Measurements from ENCODE around the gene LRRTM2. TPM values are rescaled to one million over a fixed set of nuclear protein-coding genes. Genes with fewer than 3 reads are reported as not detected.

Gene LRRTM2
- total and polyA plus RNA-seq, 2 donors = 0.23 to 0.57 TPM

GRCh38 chr5:138890644-138891043 is 15.5 kb upstream of the LRRTM2 start:
- Histone ChIP-seq H3K27me3 (ENCODE audit: control insufficient read depth in 2 of 2, insufficient read depth in 1 of 2, low read length in 1 of 2) (no peaks in the 10 kb centered on the region), H3K9me3 (ENCODE audit: control insufficient read depth in 2 of 2, insufficient read depth in 1 of 2, low read length in 1 of 2) (no peaks in the 10 kb centered on the region), H3K27ac (ENCODE audit: low read depth in 1 of 2, low read length in 1 of 2) (no peak overlapping the region), H3K4me1 (ENCODE audit: control insufficient read depth in 2 of 2, insufficient read depth in 2 of 2, low read length in 2 of 2) (no peaks in the 10 kb centered on the region), H3K36me3 (ENCODE audit: control insufficient read depth in 2 of 2, insufficient read depth in 2 of 2, low read length in 1 of 2) (peaks cover 0 to 3% of the 10 kb centered on the region in 2 donors), H3K4me3 (ENCODE audit: low read length in 2 of 2) (no peak overlapping the region)
- no peak for DNase-seq (ENCODE audit: low read depth in 6 of 9, low spot score in 9 of 9)

- Histone ChIP-seq H3K27me3 (ENCODE audit: control insufficient read depth in 2 of 2, insufficient read depth in 1 of 2, low read length in 1 of 2) (no peaks in the 10 kb centered on the region), H3K27ac (ENCODE audit: low read depth in 1 of 2, low read length in 1 of 2) (no peak overlapping the region), H3K36me3 (ENCODE audit: control insufficient read depth in 2 of 2, insufficient read depth in 2 of 2, low read length in 1 of 2) (peaks cover 0 to 3% of the 10 kb centered on the region in 2 donors), H3K9me3 (ENCODE audit: control insufficient read depth in 2 of 2, insufficient read depth in 1 of 2, low read length in 1 of 2) (no peaks in the 10 kb centered on the region), H3K4me3 (ENCODE audit: low read length in 2 of 2) (no peak overlapping the region), H3K4me1 (ENCODE audit: control insufficient read depth in 2 of 2, insufficient read depth in 2 of 2, low read length in 2 of 2) (no peaks in the 10 kb centered on the region)
- DNase-seq (ENCODE audit: low read depth in 6 of 9, low spot score in 9 of 9) = no peak
Measured at GRCh38 chr5:138889994-138890393, 14.9 kb upstream of the LRRTM2 start.

- Histone ChIP-seq H3K27ac (ENCODE audit: low read depth in 1 of 2, low read length in 1 of 2) (no peak overlapping the region), H3K4me3 (ENCODE audit: low read length in 2 of 2) (no peak overlapping the region), H3K9me3 (ENCODE audit: control insufficient read depth in 2 of 2, insufficient read depth in 1 of 2, low read length in 1 of 2) (no peaks in the 10 kb centered on the region), H3K27me3 (ENCODE audit: control insufficient read depth in 2 of 2, insufficient read depth in 1 of 2, low read length in 1 of 2) (no peaks in the 10 kb centered on the region), H3K36me3 (ENCODE audit: control insufficient read depth in 2 of 2, insufficient read depth in 2 of 2, low read length in 1 of 2) (peaks cover 0 to 3% of the 10 kb centered on the region in 2 donors), H3K4me1 (ENCODE audit: control insufficient read depth in 2 of 2, insufficient read depth in 2 of 2, low read length in 2 of 2) (no peaks in the 10 kb centered on the region)
- no peak for DNase-seq (ENCODE audit: low read depth in 6 of 9, low spot score in 9 of 9)
Measured at GRCh38 chr5:138884554-138884953, 9.4 kb upstream of the LRRTM2 start.

- H3K27me3 ChIP-seq (ENCODE audit: control insufficient read depth in 2 of 2, insufficient read depth in 1 of 2, low read length in 1 of 2) = no peaks in the 10 kb centered on the region
- no peaks in the 10 kb centered on the region for H3K9me3 ChIP-seq (ENCODE audit: control insufficient read depth in 2 of 2, insufficient read depth in 1 of 2, low read length in 1 of 2)
- H3K4me3 ChIP-seq (ENCODE audit: low read length in 2 of 2) = no peak overlapping the region
- H3K27ac ChIP-seq (ENCODE audit: low read depth in 1 of 2, low read length in 1 of 2) = no peak overlapping the region
- H3K36me3 ChIP-seq (ENCODE audit: control insufficient read depth in 2 of 2, insufficient read depth in 2 of 2, low read length in 1 of 2) = peaks cover 0 to 2% of the 10 kb centered on the region in 2 donors
- 95% methylated on average over 1 of the region's 1 CpG for WGBS
- DNase-seq (ENCODE audit: low read depth in 6 of 9, low spot score in 9 of 9) = no peak
- no peaks in the 10 kb centered on the region for H3K4me1 ChIP-seq (ENCODE audit: control insufficient read depth in 2 of 2, insufficient read depth in 2 of 2, low read length in 2 of 2)
Measured at GRCh38 chr5:138884094-138884493, 9.0 kb upstream of the LRRTM2 start.

- Histone ChIP-seq H3K27ac (ENCODE audit: low read depth in 1 of 2, low read length in 1 of 2) (no peak overlapping the region), H3K9me3 (ENCODE audit: control insufficient read depth in 2 of 2, insufficient read depth in 1 of 2, low read length in 1 of 2) (no peaks in the 10 kb centered on the region)
Measured at GRCh38 chr5:138883211-138883610, 8.1 kb upstream of the LRRTM2 start.

GRCh38 chr5:138878437-138879235 is 3.5 kb upstream of the LRRTM2 start:
- no peak overlapping the region for H3K27ac ChIP-seq (ENCODE audit: low read depth in 1 of 2, low read length in 1 of 2)
- DNase-seq (ENCODE audit: low read depth in 6 of 9, low spot score in 9 of 9) = no peak
- 95% methylated on average over 7 of the region's 7 CpGs for WGBS
- no peaks in the 10 kb centered on the region for H3K4me1 ChIP-seq (ENCODE audit: control insufficient read depth in 2 of 2, insufficient read depth in 2 of 2, low read length in 2 of 2)
- no peak overlapping the region for H3K4me3 ChIP-seq (ENCODE audit: low read length in 2 of 2)
- H3K36me3 ChIP-seq (ENCODE audit: control insufficient read depth in 2 of 2, insufficient read depth in 2 of 2, low read length in 1 of 2) = no peaks in the 10 kb centered on the region
- no peaks in the 10 kb centered on the region for H3K9me3 ChIP-seq (ENCODE audit: control insufficient read depth in 2 of 2, insufficient read depth in 1 of 2, low read length in 1 of 2)
- no peaks in the 10 kb centered on the region for H3K27me3 ChIP-seq (ENCODE audit: control insufficient read depth in 2 of 2, insufficient read depth in 1 of 2, low read length in 1 of 2)

More at GRCh38 chr5:138883211-138883610, 8.1 kb upstream of the LRRTM2 start:
- H3K4me1 ChIP-seq (ENCODE audit: control insufficient read depth in 2 of 2, insufficient read depth in 2 of 2, low read length in 2 of 2) = no peaks in the 10 kb centered on the region
- no peaks in the 10 kb centered on the region for H3K27me3 ChIP-seq (ENCODE audit: control insufficient read depth in 2 of 2, insufficient read depth in 1 of 2, low read length in 1 of 2)
- H3K4me3 ChIP-seq (ENCODE audit: low read length in 2 of 2) = no peak overlapping the region
- H3K36me3 ChIP-seq (ENCODE audit: control insufficient read depth in 2 of 2, insufficient read depth in 2 of 2, low read length in 1 of 2) = no peaks in the 10 kb centered on the region
- DNase-seq (ENCODE audit: low read depth in 6 of 9, low spot score in 9 of 9) = no peak

- H3K27me3 ChIP-seq (ENCODE audit: control insufficient read depth in 2 of 2, insufficient read depth in 1 of 2, low read length in 1 of 2) = no peaks in the 10 kb centered on the region
- H3K27ac ChIP-seq (ENCODE audit: low read depth in 1 of 2, low read length in 1 of 2) = no peak overlapping the region
- no peaks in the 10 kb centered on the region for H3K36me3 ChIP-seq (ENCODE audit: control insufficient read depth in 2 of 2, insufficient read depth in 2 of 2, low read length in 1 of 2)
- no peaks in the 10 kb centered on the region for H3K4me1 ChIP-seq (ENCODE audit: control insufficient read depth in 2 of 2, insufficient read depth in 2 of 2, low read length in 2 of 2)
- no peak for DNase-seq (ENCODE audit: low read depth in 6 of 9, low spot score in 9 of 9)
- no peaks in the 10 kb centered on the region for H3K9me3 ChIP-seq (ENCODE audit: control insufficient read depth in 2 of 2, insufficient read depth in 1 of 2, low read length in 1 of 2)
- H3K4me3 ChIP-seq (ENCODE audit: low read length in 2 of 2) = no peak overlapping the region
- 96% methylated on average over 4 of the region's 4 CpGs for WGBS
Measured at GRCh38 chr5:138876811-138877210, 1.7 kb upstream of the LRRTM2 start.

- H3K4me1 ChIP-seq (ENCODE audit: control insufficient read depth in 2 of 2, insufficient read depth in 2 of 2, low read length in 2 of 2) = peaks cover 0 to 3% of the 10 kb centered on the region in 2 donors
Measured at GRCh38 chr5:138875946-138876345, 811 bp upstream of the LRRTM2 start.

GRCh38 chr5:138875552-138875875 is 379 bp upstream of the LRRTM2 start:
- Histone ChIP-seq H3K4me3 (ENCODE audit: low read length in 2 of 2) (no peak overlapping the region), H3K9me3 (ENCODE audit: control insufficient read depth in 2 of 2, insufficient read depth in 1 of 2, low read length in 1 of 2) (no peaks in the 10 kb centered on the region), H3K4me1 (ENCODE audit: control insufficient read depth in 2 of 2, insufficient read depth in 2 of 2, low read length in 2 of 2) (peaks cover 0 to 3% of the 10 kb centered on the region in 2 donors), H3K27me3 (ENCODE audit: control insufficient read depth in 2 of 2, insufficient read depth in 1 of 2, low read length in 1 of 2) (no peaks in the 10 kb centered on the region), H3K36me3 (ENCODE audit: control insufficient read depth in 2 of 2, insufficient read depth in 2 of 2, low read length in 1 of 2) (no peaks in the 10 kb centered on the region), H3K27ac (ENCODE audit: low read depth in 1 of 2, low read length in 1 of 2) (no peak overlapping the region)
- 89% methylated on average over 2 of the region's 2 CpGs for WGBS
- DNase-seq (ENCODE audit: low read depth in 6 of 9, low spot score in 9 of 9) = no peak

More at GRCh38 chr5:138875946-138876345, 811 bp upstream of the LRRTM2 start:
- no peaks in the 10 kb centered on the region for H3K27me3 ChIP-seq (ENCODE audit: control insufficient read depth in 2 of 2, insufficient read depth in 1 of 2, low read length in 1 of 2)
- no peak overlapping the region for H3K27ac ChIP-seq (ENCODE audit: low read depth in 1 of 2, low read length in 1 of 2)
- no peaks in the 10 kb centered on the region for H3K9me3 ChIP-seq (ENCODE audit: control insufficient read depth in 2 of 2, insufficient read depth in 1 of 2, low read length in 1 of 2)
- 96% methylated on average over 3 of the region's 3 CpGs for WGBS
- no peak overlapping the region for H3K4me3 ChIP-seq (ENCODE audit: low read length in 2 of 2)
- DNase-seq (ENCODE audit: low read depth in 6 of 9, low spot score in 9 of 9) = no peak
- H3K36me3 ChIP-seq (ENCODE audit: control insufficient read depth in 2 of 2, insufficient read depth in 2 of 2, low read length in 1 of 2) = no peaks in the 10 kb centered on the region
